ENCODE data around the gene CDX2.

The CDX2 gene

DNA sequence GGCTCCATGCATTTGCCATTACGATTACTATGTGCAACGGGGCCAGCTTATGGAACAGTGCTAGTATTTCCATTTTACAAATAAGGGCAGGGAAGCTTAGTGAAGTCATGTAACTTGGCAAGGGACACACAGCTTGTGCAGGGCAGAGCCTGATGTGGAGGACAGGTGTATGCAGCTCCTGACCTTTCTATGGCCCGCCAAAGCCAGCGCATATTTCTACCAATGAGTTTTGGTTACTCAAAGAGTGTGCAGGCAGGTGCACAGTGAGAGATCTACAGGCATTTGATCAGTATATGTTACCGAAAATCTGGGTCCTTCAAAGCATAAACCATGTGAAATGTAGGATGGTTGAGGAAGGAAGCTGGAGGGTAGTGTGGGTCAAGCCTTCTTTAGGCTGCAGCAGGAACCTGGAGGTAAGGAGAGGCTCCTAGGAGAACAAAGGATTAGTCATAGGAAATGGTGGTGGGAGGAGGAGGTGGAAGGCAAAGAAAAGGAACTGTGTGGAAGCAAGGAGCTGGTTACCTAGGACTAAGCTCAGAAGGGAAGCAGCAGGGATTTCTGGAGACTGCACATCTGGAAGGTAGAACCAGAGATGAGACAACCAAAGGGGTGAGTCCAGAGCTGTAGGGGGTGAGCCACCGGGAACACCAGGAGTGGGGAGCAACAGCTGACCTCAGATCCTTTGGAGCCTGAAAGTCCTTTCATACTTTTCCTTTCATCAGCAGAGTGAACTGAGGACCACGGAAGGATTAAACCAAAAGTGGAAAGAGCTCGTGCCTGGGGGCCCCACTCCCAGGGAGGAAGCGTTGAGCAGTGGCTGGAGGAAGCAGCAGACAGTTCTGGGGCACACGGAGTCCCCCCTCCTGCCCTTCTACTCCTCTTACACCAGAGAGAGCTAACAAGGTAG is 53.6 kb downstream of the CDX2 start:
- TF ChIP-seq, protein P1, sequence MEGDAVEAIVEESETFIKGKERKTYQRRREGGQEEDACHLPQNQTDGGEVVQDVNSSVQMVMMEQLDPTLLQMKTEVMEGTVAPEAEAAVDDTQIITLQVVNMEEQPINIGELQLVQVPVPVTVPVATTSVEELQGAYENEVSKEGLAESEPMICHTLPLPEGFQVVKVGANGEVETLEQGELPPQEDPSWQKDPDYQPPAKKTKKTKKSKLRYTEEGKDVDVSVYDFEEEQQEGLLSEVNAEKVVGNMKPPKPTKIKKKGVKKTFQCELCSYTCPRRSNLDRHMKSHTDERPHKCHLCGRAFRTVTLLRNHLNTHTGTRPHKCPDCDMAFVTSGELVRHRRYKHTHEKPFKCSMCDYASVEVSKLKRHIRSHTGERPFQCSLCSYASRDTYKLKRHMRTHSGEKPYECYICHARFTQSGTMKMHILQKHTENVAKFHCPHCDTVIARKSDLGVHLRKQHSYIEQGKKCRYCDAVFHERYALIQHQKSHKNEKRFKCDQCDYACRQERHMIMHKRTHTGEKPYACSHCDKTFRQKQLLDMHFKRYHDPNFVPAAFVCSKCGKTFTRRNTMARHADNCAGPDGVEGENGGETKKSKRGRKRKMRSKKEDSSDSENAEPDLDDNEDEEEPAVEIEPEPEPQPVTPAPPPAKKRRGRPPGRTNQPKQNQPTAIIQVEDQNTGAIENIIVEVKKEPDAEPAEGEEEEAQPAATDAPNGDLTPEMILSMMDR (IDR thresholded peaks at IDR 0.05; ENCODE audit: low read depth, low read length, missing control alignments): no peak
- no peak for DNase-seq (ENCODE audit: extremely low read depth, low read depth)
- H3K4me3 ChIP-seq (replicated peaks; ENCODE audit: low read depth, low read length): no peak overlapping the region

DNA sequence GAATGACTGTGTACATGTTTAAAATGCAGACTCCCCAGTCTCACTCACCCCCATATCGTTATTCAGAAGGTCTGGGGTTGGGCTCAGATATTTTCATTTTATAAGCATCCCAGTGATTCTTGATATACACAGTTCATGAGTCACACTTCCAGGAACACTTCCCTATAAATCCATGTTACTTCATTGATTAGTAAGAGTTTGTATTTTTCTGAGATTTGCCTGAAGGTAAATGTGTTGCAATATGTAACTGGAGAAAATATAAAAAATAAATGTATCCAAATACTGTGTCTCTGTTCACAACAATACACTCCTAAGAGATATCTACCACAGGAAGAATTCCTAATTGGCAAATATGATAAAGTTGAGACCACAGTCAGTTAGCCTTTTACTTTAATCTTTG is 56.0 kb downstream of the CDX2 start:
- H3K4me3 ChIP-seq (replicated peaks; ENCODE audit: low read depth, low read length): no peak overlapping the region
- TF ChIP-seq, protein P1 (IDR thresholded peaks at IDR 0.05; ENCODE audit: low read depth, low read length, missing control alignments): no peak
- no peak for DNase-seq (ENCODE audit: extremely low read depth, low read depth)

DNA sequence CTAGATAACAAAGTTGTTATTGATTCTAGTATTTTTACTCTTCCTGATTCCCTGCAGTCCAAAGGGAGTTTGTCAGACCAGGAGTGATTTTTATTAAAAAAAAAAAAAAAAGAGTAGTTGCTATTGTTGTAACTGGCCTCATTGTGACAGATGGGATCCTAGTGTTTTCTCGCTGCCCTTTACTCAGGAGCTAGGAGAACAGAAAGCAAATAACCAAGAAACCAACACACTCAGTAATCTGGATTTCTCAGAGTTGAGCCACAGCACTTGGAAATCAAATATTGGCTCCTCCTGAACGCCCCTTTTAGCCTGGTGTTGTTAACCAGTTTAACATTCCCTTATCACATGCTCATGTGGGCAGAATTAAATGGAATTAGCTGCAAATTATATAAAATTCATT is 57.6 kb downstream of the CDX2 start:
- H3K4me3 ChIP-seq (replicated peaks; ENCODE audit: low read depth, low read length): no peak overlapping the region
- no peak for DNase-seq (ENCODE audit: extremely low read depth, low read depth)
- TF ChIP-seq, protein P1 (IDR thresholded peaks at IDR 0.05; ENCODE audit: low read depth, low read length, missing control alignments): no peak
